GM12878 (cell line): Measurements from ENCODE around the gene DMWD.

Experiments used
- EGR1 ChIP-seq, 2 experiments: IDR thresholded peaks; 1 replicate in 1 of 2; 2 replicates in 1 of 2; pipeline ENCODE4 v1.6.1; 2011 to 2012; ENCODE audit warnings: low read depth in 2 of 2, low read length in 2 of 2, borderline replicate concordance in 1 of 2, mild to moderate bottlenecking in 1 of 2, moderate library complexity in 1 of 2
- EZH2 ChIP-seq: IDR thresholded peaks from 2 replicates; pipeline ENCODE4 v1.6.1; 2012; ENCODE audit warnings: low read depth, mild to moderate bottlenecking, control low read depth, inconsistent platforms, low read length, borderline replicate concordance; ENCODE audit not compliant: control insufficient read depth
- POLR2A ChIP-seq: IDR thresholded peaks from 2 replicates; pipeline ENCODE4 v1.6.1; 2011; ENCODE audit warnings: low read depth, mild to moderate bottlenecking, low read length
- RELA ChIP-seq: fragments of 450-650 bp; IDR thresholded peaks from 2 replicates; pipeline ENCODE4 v1.8.0; 2014; ENCODE audit warnings: borderline replicate concordance; ENCODE audit not compliant: partially characterized antibody
- RFX5 ChIP-seq: IDR thresholded peaks from 2 replicates; pipeline ENCODE4 v1.6.1; 2011; ENCODE audit warnings: low read depth, low read length, improper control_type of control experiment
- SIN3A ChIP-seq: IDR thresholded peaks from 2 replicates; pipeline ENCODE4 v1.6.1; 2012; ENCODE audit warnings: low read depth, low read length, improper control_type of control experiment
- ZNF274 ChIP-seq: IDR thresholded peaks from one replicate; pipeline ENCODE4 v1.8.0; 2011; ENCODE audit not compliant: insufficient read length, insufficient read depth
- TF ChIP-seq, protein P1 (sequence below): IDR thresholded peaks from 2 replicates; pipeline ENCODE4 v1.6.1; 2012; ENCODE audit warnings: mild to moderate bottlenecking, low read depth, low read length
- TF ChIP-seq, protein P2 (sequence below), 3 experiments: IDR thresholded peaks in 2 of 3; conservative IDR thresholded peaks in 1 of 3; 2 replicates each; pipeline ENCODE4 v1.5.1; 2011; ENCODE audit warnings: low read depth in 3 of 3, low read length in 3 of 3, mild to moderate bottlenecking in 3 of 3, control low read depth in 2 of 3, moderate library complexity in 2 of 3, inconsistent platforms in 1 of 3, mixed read lengths in 1 of 3; ENCODE audit not compliant: control insufficient read depth in 2 of 3, insufficient read depth in 1 of 3; ENCODE audit errors: extremely low read depth in 1 of 3

DNA sequence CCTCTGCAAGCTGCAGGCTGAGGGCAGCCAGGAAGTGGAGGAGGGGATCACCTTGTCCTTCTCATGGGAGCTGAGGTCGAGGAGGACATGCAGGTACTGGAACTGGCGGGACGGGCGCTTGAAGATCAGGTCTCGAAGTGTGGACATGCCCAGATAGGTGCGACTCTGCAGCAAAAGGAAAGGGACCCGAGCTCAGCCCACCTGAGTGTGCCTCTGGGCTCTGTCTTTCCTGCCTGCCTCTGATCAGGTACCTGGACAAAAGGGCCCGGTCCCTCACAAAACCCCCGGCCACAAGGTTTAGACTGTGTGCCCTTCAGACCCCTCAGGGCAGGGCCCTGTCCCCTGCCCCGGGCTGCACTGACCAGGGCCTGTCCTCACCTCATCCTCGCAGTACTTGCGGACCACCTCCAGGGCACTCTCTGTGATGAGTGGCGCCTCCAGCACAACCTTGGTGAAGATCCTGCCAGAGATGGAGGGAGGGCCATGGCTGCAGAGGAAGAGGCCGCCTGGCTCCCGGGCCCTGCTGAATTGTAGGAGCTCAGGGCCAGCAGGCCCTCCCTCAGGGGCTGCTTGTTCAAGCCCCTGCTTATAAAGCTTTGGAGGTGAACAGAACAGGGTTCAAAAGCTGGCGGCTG is 34.9 kb upstream of the DMWD start:
- TF ChIP-seq, protein P1, sequence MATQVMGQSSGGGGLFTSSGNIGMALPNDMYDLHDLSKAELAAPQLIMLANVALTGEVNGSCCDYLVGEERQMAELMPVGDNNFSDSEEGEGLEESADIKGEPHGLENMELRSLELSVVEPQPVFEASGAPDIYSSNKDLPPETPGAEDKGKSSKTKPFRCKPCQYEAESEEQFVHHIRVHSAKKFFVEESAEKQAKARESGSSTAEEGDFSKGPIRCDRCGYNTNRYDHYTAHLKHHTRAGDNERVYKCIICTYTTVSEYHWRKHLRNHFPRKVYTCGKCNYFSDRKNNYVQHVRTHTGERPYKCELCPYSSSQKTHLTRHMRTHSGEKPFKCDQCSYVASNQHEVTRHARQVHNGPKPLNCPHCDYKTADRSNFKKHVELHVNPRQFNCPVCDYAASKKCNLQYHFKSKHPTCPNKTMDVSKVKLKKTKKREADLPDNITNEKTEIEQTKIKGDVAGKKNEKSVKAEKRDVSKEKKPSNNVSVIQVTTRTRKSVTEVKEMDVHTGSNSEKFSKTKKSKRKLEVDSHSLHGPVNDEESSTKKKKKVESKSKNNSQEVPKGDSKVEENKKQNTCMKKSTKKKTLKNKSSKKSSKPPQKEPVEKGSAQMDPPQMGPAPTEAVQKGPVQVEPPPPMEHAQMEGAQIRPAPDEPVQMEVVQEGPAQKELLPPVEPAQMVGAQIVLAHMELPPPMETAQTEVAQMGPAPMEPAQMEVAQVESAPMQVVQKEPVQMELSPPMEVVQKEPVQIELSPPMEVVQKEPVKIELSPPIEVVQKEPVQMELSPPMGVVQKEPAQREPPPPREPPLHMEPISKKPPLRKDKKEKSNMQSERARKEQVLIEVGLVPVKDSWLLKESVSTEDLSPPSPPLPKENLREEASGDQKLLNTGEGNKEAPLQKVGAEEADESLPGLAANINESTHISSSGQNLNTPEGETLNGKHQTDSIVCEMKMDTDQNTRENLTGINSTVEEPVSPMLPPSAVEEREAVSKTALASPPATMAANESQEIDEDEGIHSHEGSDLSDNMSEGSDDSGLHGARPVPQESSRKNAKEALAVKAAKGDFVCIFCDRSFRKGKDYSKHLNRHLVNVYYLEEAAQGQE = no peak
- TF ChIP-seq, protein P2, sequence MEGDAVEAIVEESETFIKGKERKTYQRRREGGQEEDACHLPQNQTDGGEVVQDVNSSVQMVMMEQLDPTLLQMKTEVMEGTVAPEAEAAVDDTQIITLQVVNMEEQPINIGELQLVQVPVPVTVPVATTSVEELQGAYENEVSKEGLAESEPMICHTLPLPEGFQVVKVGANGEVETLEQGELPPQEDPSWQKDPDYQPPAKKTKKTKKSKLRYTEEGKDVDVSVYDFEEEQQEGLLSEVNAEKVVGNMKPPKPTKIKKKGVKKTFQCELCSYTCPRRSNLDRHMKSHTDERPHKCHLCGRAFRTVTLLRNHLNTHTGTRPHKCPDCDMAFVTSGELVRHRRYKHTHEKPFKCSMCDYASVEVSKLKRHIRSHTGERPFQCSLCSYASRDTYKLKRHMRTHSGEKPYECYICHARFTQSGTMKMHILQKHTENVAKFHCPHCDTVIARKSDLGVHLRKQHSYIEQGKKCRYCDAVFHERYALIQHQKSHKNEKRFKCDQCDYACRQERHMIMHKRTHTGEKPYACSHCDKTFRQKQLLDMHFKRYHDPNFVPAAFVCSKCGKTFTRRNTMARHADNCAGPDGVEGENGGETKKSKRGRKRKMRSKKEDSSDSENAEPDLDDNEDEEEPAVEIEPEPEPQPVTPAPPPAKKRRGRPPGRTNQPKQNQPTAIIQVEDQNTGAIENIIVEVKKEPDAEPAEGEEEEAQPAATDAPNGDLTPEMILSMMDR (IDR thresholded peaks at IDR 0.05 in 2 of 3, conservative IDR thresholded peaks at IDR 0.05 in 1 of 3; ENCODE audit: control insufficient read depth in 2 of 3, extremely low read depth in 1 of 3, insufficient read depth in 1 of 3, low read depth in 3 of 3, low read length in 3 of 3) = no peak
- TF ChIP-seq POLR2A = no peak; the same call in 1 of the 2 replicates
- TF ChIP-seq RELA = no peak
- no peak for TF ChIP-seq SIN3A
- no peak for TF ChIP-seq ZNF274
- no peak for TF ChIP-seq RFX5
- no peak for TF ChIP-seq EZH2
- no peak for TF ChIP-seq EGR1 (IDR thresholded peaks at IDR 0.05; ENCODE audit: borderline replicate concordance in 1 of 2, low read depth in 2 of 2, low read length in 2 of 2)
